Activated CD4-positive, alpha-beta T cell treated with anti-CD3 and anti-CD28 coated beads, Interleukin-2, amount 10 ng/mL, durations not matched to agents 24 days and 14 days (primary cell): Measurements from ENCODE around the gene FAM234B. TPM values are rescaled to one million over a fixed set of nuclear protein-coding genes. Genes with fewer than 3 reads are reported as not detected.

Experiments
- DNase-seq: peaks from one replicate; pipeline ENCODE4 v3.0.0; 2022
- H3K27ac Mint-ChIP-seq: one replicate; pipeline ENCODE4 v1.8.0; 2022; ENCODE audit warnings: mild to moderate bottlenecking, mixed read lengths
- H3K27me3 Mint-ChIP-seq: one replicate; pipeline ENCODE4 v1.8.0; 2022; ENCODE audit warnings: mixed read lengths
- H3K36me3 Mint-ChIP-seq: one replicate; pipeline ENCODE4 v1.8.0; 2022; ENCODE audit warnings: low read depth, mild to moderate bottlenecking, mixed read lengths
- H3K4me1 Mint-ChIP-seq: one replicate; pipeline ENCODE4 v1.8.0; 2021; ENCODE audit warnings: mixed read lengths
- H3K4me3 Mint-ChIP-seq: one replicate; pipeline ENCODE4 v1.8.0; 2022; ENCODE audit warnings: mild to moderate bottlenecking, moderate library complexity, mixed read lengths
- H3K9me3 Mint-ChIP-seq: one replicate; pipeline ENCODE4 v1.8.0; 2021; ENCODE audit warnings: mixed read lengths
- intact Hi-C: fragments of 100-400 bp; cut with micrococcal nuclease; formaldehyde crosslinking; loops from one replicate; pipeline ENCODE4 v1.15.1; 2023
- total RNA-seq: library from RNA; stranded (reverse); gene quantifications from 2 replicates; pipeline ENCODE4 v1.2.3, GENCODE V29; 2022

The FAM234B gene
- total RNA-seq, 1 donor from 2014 or later = 9.0 TPM

GRCh38 chr12:13106666-13107065 is 62.5 kb downstream of the FAM234B start:
- intact Hi-C loops = loop anchor here (10.0 kb wide), 1 partner anchor 1848 kb away; no protein-coding TSS in a partner anchor

GRCh38 chr12:13112968-13113367 is 68.8 kb downstream of the FAM234B start:
- no peaks in the 10 kb centered on the region for H3K36me3 Mint-ChIP-seq
- no peaks in the 10 kb centered on the region for H3K4me1 Mint-ChIP-seq
- H3K27me3 Mint-ChIP-seq = peaks cover 39% of the 10 kb centered on the region
- intact Hi-C loops = no loop called here
- no peak overlapping the region for H3K4me3 Mint-ChIP-seq
- peaks cover 3% of the 10 kb centered on the region for H3K9me3 Mint-ChIP-seq
- no peak overlapping the region for H3K27ac Mint-ChIP-seq
- no peak for DNase-seq

More at GRCh38 chr12:13106666-13107065, 62.5 kb downstream of the FAM234B start:
- Mint-ChIP-seq H3K9me3 (peaks cover 3% of the 10 kb centered on the region), H3K36me3 (no peaks in the 10 kb centered on the region), H3K27me3 (peaks cover 24% of the 10 kb centered on the region), H3K4me3 (no peak overlapping the region), H3K27ac (no peak overlapping the region), H3K4me1 (peaks cover 16% of the 10 kb centered on the region)
- DNase-seq = no peak

- Mint-ChIP-seq H3K27me3 (peaks cover 30% of the 10 kb centered on the region), H3K9me3 (peaks cover under 1% of the 10 kb centered on the region), H3K27ac (no peak overlapping the region), H3K4me3 (no peak overlapping the region), H3K4me1 (no peaks in the 10 kb centered on the region), H3K36me3 (no peaks in the 10 kb centered on the region)
- DNase-seq = no peak
- intact Hi-C loops = no loop called here
Observed at GRCh38 chr12:13114251-13115052, 70.3 kb downstream of the FAM234B start.

- Mint-ChIP-seq H3K4me3 (no peak overlapping the region), H3K9me3 (no peaks in the 10 kb centered on the region), H3K27ac (no peak overlapping the region), H3K4me1 (no peaks in the 10 kb centered on the region), H3K36me3 (no peaks in the 10 kb centered on the region), H3K27me3 (peaks cover 22% of the 10 kb centered on the region)
- intact Hi-C loops = no loop called here
- DNase-seq = no peak
Observed at GRCh38 chr12:13116259-13116658, 72.1 kb downstream of the FAM234B start.

- intact Hi-C loops = no loop called here
- H3K36me3 Mint-ChIP-seq = no peaks in the 10 kb centered on the region
- H3K27me3 Mint-ChIP-seq = peaks cover 20% of the 10 kb centered on the region
- no peak for DNase-seq
- H3K4me1 Mint-ChIP-seq = no peaks in the 10 kb centered on the region
- no peak overlapping the region for H3K4me3 Mint-ChIP-seq
- no peaks in the 10 kb centered on the region for H3K9me3 Mint-ChIP-seq
- no peak overlapping the region for H3K27ac Mint-ChIP-seq
Observed at GRCh38 chr12:13117029-13117428, 72.8 kb downstream of the FAM234B start.

- Mint-ChIP-seq H3K36me3 (no peaks in the 10 kb centered on the region), H3K9me3 (no peaks in the 10 kb centered on the region), H3K4me3 (no peak overlapping the region), H3K27me3 (peaks cover 15% of the 10 kb centered on the region), H3K27ac (no peak overlapping the region), H3K4me1 (no peaks in the 10 kb centered on the region)
- intact Hi-C loops = no loop called here
- no peak for DNase-seq
Observed at GRCh38 chr12:13119826-13120225, 75.6 kb downstream of the FAM234B start.

- Mint-ChIP-seq H3K4me1 (no peaks in the 10 kb centered on the region), H3K27me3 (peaks cover 17% of the 10 kb centered on the region), H3K4me3 (no peak overlapping the region), H3K9me3 (no peaks in the 10 kb centered on the region), H3K27ac (no peak overlapping the region), H3K36me3 (no peaks in the 10 kb centered on the region)
- DNase-seq = no peak
- intact Hi-C loops = no loop called here
Observed at GRCh38 chr12:13120413-13120812, 76.2 kb downstream of the FAM234B start.

- DNase-seq = no peak
- intact Hi-C loops = no loop called here
Observed at GRCh38 chr12:13121568-13121967, 77.4 kb downstream of the FAM234B start.

GRCh38 chr12:13124656-13125505 is 80.7 kb downstream of the FAM234B start:
- no peak for DNase-seq
- Mint-ChIP-seq H3K4me3 (no peak overlapping the region), H3K27ac (no peak overlapping the region), H3K4me1 (no peaks in the 10 kb centered on the region), H3K9me3 (no peaks in the 10 kb centered on the region), H3K27me3 (peaks cover 12% of the 10 kb centered on the region), H3K36me3 (no peaks in the 10 kb centered on the region)
- intact Hi-C loops = no loop called here

More at GRCh38 chr12:13121568-13121967, 77.4 kb downstream of the FAM234B start:
- H3K4me1 Mint-ChIP-seq = no peaks in the 10 kb centered on the region
- no peak overlapping the region for H3K4me3 Mint-ChIP-seq
- H3K36me3 Mint-ChIP-seq = no peaks in the 10 kb centered on the region
- no peak overlapping the region for H3K27ac Mint-ChIP-seq
- H3K27me3 Mint-ChIP-seq = peaks cover 14% of the 10 kb centered on the region
- H3K9me3 Mint-ChIP-seq = no peaks in the 10 kb centered on the region

- no peaks in the 10 kb centered on the region for H3K36me3 Mint-ChIP-seq
- no peaks in the 10 kb centered on the region for H3K4me1 Mint-ChIP-seq
- H3K27ac Mint-ChIP-seq = no peak overlapping the region
- no peak for DNase-seq
- H3K9me3 Mint-ChIP-seq = no peaks in the 10 kb centered on the region
- intact Hi-C loops = no loop called here
- H3K27me3 Mint-ChIP-seq = peaks cover 17% of the 10 kb centered on the region
- no peak overlapping the region for H3K4me3 Mint-ChIP-seq
Observed at GRCh38 chr12:13125996-13126395, 81.8 kb downstream of the FAM234B start.

- Mint-ChIP-seq H3K4me1 (no peaks in the 10 kb centered on the region), H3K36me3 (no peaks in the 10 kb centered on the region), H3K27me3 (peaks cover 18% of the 10 kb centered on the region), H3K4me3 (no peak overlapping the region), H3K9me3 (no peaks in the 10 kb centered on the region), H3K27ac (no peak overlapping the region)
- intact Hi-C loops = no loop called here
- DNase-seq = no peak
Observed at GRCh38 chr12:13126494-13126893, 82.3 kb downstream of the FAM234B start.

GRCh38 chr12:13127444-13127843 is 83.3 kb downstream of the FAM234B start:
- no peaks in the 10 kb centered on the region for H3K4me1 Mint-ChIP-seq
- no peak overlapping the region for H3K27ac Mint-ChIP-seq

GRCh38 chr12:13128291-13128965 is 84.2 kb downstream of the FAM234B start:
- intact Hi-C loops = no loop called here
- Mint-ChIP-seq H3K36me3 (no peaks in the 10 kb centered on the region), H3K4me3 (no peak overlapping the region), H3K9me3 (no peaks in the 10 kb centered on the region), H3K4me1 (no peaks in the 10 kb centered on the region), H3K27me3 (peaks cover 15% of the 10 kb centered on the region), H3K27ac (no peak overlapping the region)
- DNase-seq = no peak

More at GRCh38 chr12:13127444-13127843, 83.3 kb downstream of the FAM234B start:
- no peak overlapping the region for H3K4me3 Mint-ChIP-seq
- intact Hi-C loops = no loop called here
- H3K27me3 Mint-ChIP-seq = peaks cover 18% of the 10 kb centered on the region
- no peaks in the 10 kb centered on the region for H3K36me3 Mint-ChIP-seq
- no peak for DNase-seq
- no peaks in the 10 kb centered on the region for H3K9me3 Mint-ChIP-seq

GRCh38 chr12:13130981-13131380 is 86.8 kb downstream of the FAM234B start:
- intact Hi-C loops = no loop called here
- peaks cover 17% of the 10 kb centered on the region for H3K27me3 Mint-ChIP-seq
- H3K36me3 Mint-ChIP-seq = no peaks in the 10 kb centered on the region
- no peaks in the 10 kb centered on the region for H3K9me3 Mint-ChIP-seq
- no peak overlapping the region for H3K27ac Mint-ChIP-seq
- DNase-seq = no peak
- H3K4me1 Mint-ChIP-seq = no peaks in the 10 kb centered on the region
- no peak overlapping the region for H3K4me3 Mint-ChIP-seq
